NCI-H526 treated with DMSO at 0.1 percent for 48 hours (cell line): Measurements from ENCODE around the gene KRT83.
"Not testable (repeated sequence)": the region's sequence is repeated elsewhere in the genome, so short reads cannot be mapped to it uniquely, and the experiment has no call there.

Experiments used
- DNase-seq: peaks from one replicate; lab custom pipeline; 2025; lab: John Stamatoyannopoulos, UW

KRT83 gene

GRCh38 chr12:52353766-52354165, 32.6 kb upstream of the KRT83 start:
- no peak for DNase-seq

GRCh38 chr12:52352951-52353350, 31.8 kb upstream of the KRT83 start:
- no peak for DNase-seq

GRCh38 chr12:52351196-52352059, 30.2 kb upstream of the KRT83 start:
- DNase-seq: no peak

- no peak for DNase-seq
Measured at GRCh38 chr12:52350786-52351185, 29.6 kb upstream of the KRT83 start.

GRCh38 chr12:52350021-52350620, 28.9 kb upstream of the KRT83 start:
- no peak for DNase-seq

GRCh38 chr12:52349196-52349595, 28.0 kb upstream of the KRT83 start:
- DNase-seq: no peak

- no peak for DNase-seq
Measured at GRCh38 chr12:52347551-52348510, 26.6 kb upstream of the KRT83 start.

GRCh38 chr12:52347016-52347415, 25.8 kb upstream of the KRT83 start:
- DNase-seq: no peak

GRCh38 chr12:52346593-52346992, 25.4 kb upstream of the KRT83 start:
- no peak for DNase-seq

GRCh38 chr12:52345041-52345440, 23.8 kb upstream of the KRT83 start:
- DNase-seq: not testable (repeated sequence)

GRCh38 chr12:52344111-52344510, 22.9 kb upstream of the KRT83 start:
- DNase-seq: no peak

- no peak for DNase-seq
Measured at GRCh38 chr12:52343550-52343949, 22.4 kb upstream of the KRT83 start.

GRCh38 chr12:52342781-52343490, 21.7 kb upstream of the KRT83 start:
- no peak for DNase-seq

GRCh38 chr12:52341066-52341580, 19.9 kb upstream of the KRT83 start:
- no peak for DNase-seq

- no peak for DNase-seq
Measured at GRCh38 chr12:52338241-52338960, 17.2 kb upstream of the KRT83 start.

- no peak for DNase-seq
Measured at GRCh38 chr12:52337054-52337453, 15.9 kb upstream of the KRT83 start.

- DNase-seq: no peak
Measured at GRCh38 chr12:52336641-52337040, 15.4 kb upstream of the KRT83 start.

GRCh38 chr12:52335598-52336262, 14.5 kb upstream of the KRT83 start:
- no peak for DNase-seq

- DNase-seq: no peak
Measured at GRCh38 chr12:52334185-52334584, 13.0 kb upstream of the KRT83 start.

GRCh38 chr12:52333321-52333720, 12.1 kb upstream of the KRT83 start:
- no peak for DNase-seq
